IMR-90 (cell line): ENCODE data around the gene SNAPIN. TPM values are rescaled to one million over a fixed set of nuclear protein-coding genes. Genes with fewer than 3 reads are reported as not detected.

Experiments used
- ATAC-seq: fragments of 200-7000 bp; cut with Tn5 transposase; 2 replicates; pipeline ENCODE4 v1.9.1; 2020; ENCODE audit warnings: low read depth, mild to moderate bottlenecking, moderate library complexity
- BruUV-seq: library from RNA; stranded (reverse); fragments of 400-500 nt; replicated peaks from 2 replicates; lab custom pipeline; 2021; lab: Mats Ljungman, UMichigan
- CTCF ChIA-PET: fragments of 300-600 bp; formaldehyde crosslinking; extraction: SDS; loops from one replicate; lab custom pipeline; 2021; ENCODE audit warnings: antibody characterized with exemption; lab: Yijun Ruan, JAX
- POLR2A ChIA-PET: fragments of 300-600 bp; sonication (Branson Sonifier 250); formaldehyde crosslinking; loops from one replicate; lab custom pipeline; 2022; ENCODE audit warnings: antibody characterized with exemption; ENCODE audit not compliant: unreplicated experiment; lab: Charles Lee
- DNase-seq: peaks from one replicate; pipeline ENCODE4 v3.0.0; 2013
- H2AFZ ChIP-seq: replicated peaks from 2 replicates; pipeline ENCODE3; 2013; ENCODE audit warnings: low read length, mild to moderate bottlenecking; ENCODE audit not compliant: poor library complexity
- H2AK5ac ChIP-seq: 2 replicates; pipeline ENCODE4 v1.6.1; 2013; ENCODE audit warnings: low read depth, low read length, inconsistent platforms
- H2AK9ac ChIP-seq: replicated peaks from 2 replicates; pipeline ENCODE3; 2013; ENCODE audit warnings: mild to moderate bottlenecking, low read depth, low read length, moderate library complexity; ENCODE audit not compliant: poor library complexity
- H2BK120ac ChIP-seq: 2 replicates; pipeline ENCODE4 v1.6.1; 2013; ENCODE audit warnings: low read depth, low read length, inconsistent platforms
- H2BK15ac ChIP-seq: 3 replicates; pipeline ENCODE4 v1.6.1; 2013; ENCODE audit warnings: low read depth, low read length, inconsistent platforms
- H2BK20ac ChIP-seq: 2 replicates; pipeline ENCODE4 v1.6.1; 2013; ENCODE audit warnings: low read depth, mild to moderate bottlenecking, inconsistent platforms, low read length, moderate library complexity
- H2BK5ac ChIP-seq: 2 replicates; pipeline ENCODE4 v1.6.1; 2013; ENCODE audit warnings: mild to moderate bottlenecking, low read depth, low read length, inconsistent platforms; ENCODE audit not compliant: poor library complexity, severe bottlenecking
- H3K14ac ChIP-seq: replicated peaks from 2 replicates; pipeline ENCODE4 v1.6.1; 2013; ENCODE audit warnings: low read depth, low read length, inconsistent platforms
- H3K18ac ChIP-seq: 2 replicates; pipeline ENCODE4 v1.6.1; 2013; ENCODE audit warnings: low read depth, low read length, control low read depth
- H3K23ac ChIP-seq: 2 replicates; pipeline ENCODE4 v1.6.1; 2013; ENCODE audit warnings: low read depth, low read length, inconsistent platforms
- H3K27ac ChIP-seq: 2 replicates; pipeline ENCODE4 v1.5.1; 2013; ENCODE audit warnings: mild to moderate bottlenecking, control low read depth, low read length; ENCODE audit not compliant: insufficient read depth
- H3K27me3 ChIP-seq: 2 replicates; pipeline ENCODE4 v1.6.1; 2013; ENCODE audit warnings: low read length; ENCODE audit not compliant: control insufficient read depth, insufficient read depth
- H3K36me3 ChIP-seq: 2 replicates; pipeline ENCODE4 v1.6.1; 2013; ENCODE audit warnings: low read length, mixed read lengths; ENCODE audit not compliant: control insufficient read depth, insufficient read depth
- H3K4ac ChIP-seq: 2 replicates; pipeline ENCODE4 v1.6.1; 2013; ENCODE audit warnings: low read depth, low read length, inconsistent platforms
- H3K4me1 ChIP-seq: 2 replicates; pipeline ENCODE4 v1.6.1; 2013; ENCODE audit warnings: low read length, mixed read lengths; ENCODE audit not compliant: control insufficient read depth, insufficient read depth
- H3K4me2 ChIP-seq: 2 replicates; pipeline ENCODE4 v1.6.1; 2013; ENCODE audit warnings: low read depth, mild to moderate bottlenecking, control low read depth, low read length, moderate library complexity
- H3K4me3 ChIP-seq: 2 replicates; pipeline ENCODE4 v1.5.1; 2013; ENCODE audit warnings: low read depth, mild to moderate bottlenecking, control low read depth, low read length, moderate library complexity; ENCODE audit not compliant: insufficient read depth
- H3K56ac ChIP-seq: 2 replicates; pipeline ENCODE4 v1.6.1; 2013; ENCODE audit warnings: low read length, inconsistent platforms; ENCODE audit not compliant: insufficient read depth; ENCODE audit errors: extremely low read depth
- H3K79me1 ChIP-seq, 2 experiments: 2 replicates each; pipeline ENCODE4 v1.6.1; 2013; ENCODE audit warnings: low read length in 2 of 2, inconsistent platforms in 1 of 2, low read depth in 1 of 2
- H3K9ac ChIP-seq: 2 replicates; pipeline ENCODE4 v1.6.1; 2013; ENCODE audit warnings: low read depth, low read length, control low read depth
- H3K9me1 ChIP-seq: 2 replicates; pipeline ENCODE4 v1.6.1; 2013; ENCODE audit warnings: low read length, inconsistent platforms; ENCODE audit not compliant: insufficient read depth
- H3K9me3 ChIP-seq: 2 replicates; pipeline ENCODE4 v1.6.1; 2013; ENCODE audit warnings: low read length; ENCODE audit not compliant: control insufficient read depth, insufficient read depth
- H4K20me1 ChIP-seq: 2 replicates; pipeline ENCODE4 v1.6.1; 2013; ENCODE audit warnings: low read length, inconsistent platforms; ENCODE audit not compliant: insufficient read depth
- H4K5ac ChIP-seq: 2 replicates; pipeline ENCODE4 v1.6.1; 2013; ENCODE audit warnings: mild to moderate bottlenecking, low read depth, low read length, control low read depth
- H4K8ac ChIP-seq, 2 experiments: 2 replicates each; pipeline ENCODE4 v1.6.1; 2013; ENCODE audit warnings: low read depth in 2 of 2, low read length in 2 of 2, control low read depth in 1 of 2, inconsistent platforms in 1 of 2
- H4K91ac ChIP-seq: 2 replicates; pipeline ENCODE4 v1.6.1; 2013; ENCODE audit warnings: low read depth, low read length, inconsistent platforms; ENCODE audit not compliant: insufficient read depth
- BHLHE40 ChIP-seq: fragments of 150-350 bp; IDR thresholded peaks from 2 replicates; pipeline ENCODE4 v1.6.1; 2016; ENCODE audit warnings: mild to moderate bottlenecking, low read depth, low read length
- CEBPB ChIP-seq: IDR thresholded peaks from 2 replicates; pipeline ENCODE4 v1.6.1; 2012; ENCODE audit warnings: low read depth, low read length, improper control_type of control experiment
- CHD1 ChIP-seq: IDR thresholded peaks from 2 replicates; pipeline ENCODE4 v1.6.1; 2012; ENCODE audit warnings: low read depth, low read length, improper control_type of control experiment
- FOS ChIP-seq: fragments of 150-350 bp; IDR thresholded peaks from 2 replicates; pipeline ENCODE4 v1.6.1; 2016; ENCODE audit warnings: low read depth, low read length
- MAFK ChIP-seq: IDR thresholded peaks from 2 replicates; pipeline ENCODE4 v1.6.1; 2012; ENCODE audit warnings: low read depth, low read length, improper control_type of control experiment
- MAZ ChIP-seq: IDR thresholded peaks from 2 replicates; pipeline ENCODE4 v1.6.1; 2012; ENCODE audit warnings: low read depth, mild to moderate bottlenecking, low read length, improper control_type of control experiment, moderate library complexity, borderline replicate concordance
- MXI1 ChIP-seq: IDR thresholded peaks from 2 replicates; pipeline ENCODE4 v1.6.1; 2012; ENCODE audit warnings: low read depth, mild to moderate bottlenecking, low read length, moderate library complexity, borderline replicate concordance
- NFE2L2 ChIP-seq: fragments of 150-350 bp; IDR thresholded peaks from 2 replicates; pipeline ENCODE4 v1.6.1; 2016; ENCODE audit warnings: low read depth, mild to moderate bottlenecking, low read length
- POLR2A ChIP-seq: IDR thresholded peaks from 2 replicates; pipeline ENCODE4 v1.6.1; 2012; ENCODE audit warnings: mild to moderate bottlenecking, low read depth, low read length
- RAD21 ChIP-seq: IDR thresholded peaks from 2 replicates; pipeline ENCODE4 v1.6.1; 2012; ENCODE audit warnings: low read length, improper control_type of control experiment
- RCOR1 ChIP-seq: IDR thresholded peaks from 2 replicates; pipeline ENCODE4 v1.6.1; 2012; ENCODE audit warnings: mild to moderate bottlenecking, low read length, improper control_type of control experiment; ENCODE audit not compliant: insufficient replicate concordance
- RFX5 ChIP-seq: IDR thresholded peaks from 2 replicates; pipeline ENCODE4 v1.8.0; 2012; ENCODE audit warnings: low read depth, mild to moderate bottlenecking, low read length, moderate library complexity
- SMC3 ChIP-seq: fragments of 150-350 bp; IDR thresholded peaks from 2 replicates; pipeline ENCODE4 v1.6.1; 2016; ENCODE audit warnings: low read depth, mild to moderate bottlenecking, antibody characterized with exemption, low read length, moderate library complexity
- WGBS, 2 experiments: methylation state at CpG; one replicate each; pipeline versions ENCODE4 v1.1.5 to v1.1.7; 2013; ENCODE audit warnings: missing lambda C conversion rate in 2 of 2; ENCODE audit not compliant: insufficient read length in 1 of 2; ENCODE audit errors: extremely low coverage in 2 of 2; 5-methylcytosine and 5-hydroxymethylcytosine counted together
- dilution Hi-C: fragments of 300-500 bp; cut with HindIII; formaldehyde crosslinking; loops from one replicate; pipeline ENCODE4 v1.14.3; 2018; ENCODE audit warnings: low sequenced_read_pairs; ENCODE audit not compliant: unreplicated experiment
- in situ Hi-C: fragments of 300-500 bp; cut with MboI; formaldehyde crosslinking; loops from 3 replicates; pipeline ENCODE4 v1.14.3; 2019; ENCODE audit warnings: low sequenced_read_pairs, inconsistent platforms, mixed read lengths
- intact Hi-C: fragments of 100-400 bp; cut with micrococcal nuclease; formaldehyde crosslinking; loops from 2 replicates; pipeline ENCODE4 v1.10.0; 2022
- polyA plus RNA-seq, 3 experiments: library from polyadenylated mRNA; depleted of rRNA; stranded (reverse); fragments of >200 nt; gene quantifications; 2 replicates each; pipeline ENCODE4 v1.2.3, GENCODE V29; 2012; ENCODE audit warnings: low replicate concordance in 1 of 3
- total RNA-seq: library from RNA; depleted of rRNA; stranded (reverse); fragments of >200 nt; gene quantifications from 2 replicates; pipeline ENCODE4 v1.2.3, GENCODE V29; 2012
- TF ChIP-seq, protein P1 (sequence below): fragments of 150-350 bp; IDR thresholded peaks from 2 replicates; pipeline ENCODE4 v1.6.1; 2017; ENCODE audit warnings: mild to moderate bottlenecking, antibody characterized with exemption, low read length, low read depth
- TF ChIP-seq, protein P2 (sequence below): fragments of 150-350 bp; IDR thresholded peaks from 2 replicates; pipeline ENCODE4 v1.6.1; 2016; ENCODE audit warnings: low read depth, mild to moderate bottlenecking, low read length, moderate library complexity, borderline replicate concordance
- TF ChIP-seq, protein P3 (sequence below): conservative IDR thresholded peaks from 2 replicates; pipeline ENCODE4 v1.5.1; 2012; ENCODE audit warnings: mild to moderate bottlenecking, low read depth, low read length, improper control_type of control experiment

SNAPIN gene
- total and polyA plus RNA-seq, 2 of the 4 experiments (the other 2 are of a cell fraction): 37.4 to 40.9 TPM

GRCh38 chr1:153662269-153662668, 3.8 kb downstream of the SNAPIN start:
- Histone ChIP-seq H2BK20ac (no peak overlapping the region), H4K20me1 (no peaks in the 10 kb centered on the region), H3K4ac (no peak overlapping the region), H3K9ac (no peak overlapping the region), H4K91ac (no peak overlapping the region), H3K4me3 (no peak overlapping the region), H3K4me1 (peaks cover 3% of the 10 kb centered on the region), H2AK9ac (no peak overlapping the region), H2AK5ac (no peak overlapping the region), H3K36me3 (peaks cover 58% of the 10 kb centered on the region), H3K56ac (no peak overlapping the region), H3K18ac (no peak overlapping the region), H3K27me3 (no peaks in the 10 kb centered on the region), H3K4me2 (no peak overlapping the region), H3K79me1 (peaks cover 14 to 31% of the 10 kb centered on the region in 2 experiments; a peak in 3 of 4 replicates), H3K9me1 (no peaks in the 10 kb centered on the region; the same call in 1 of the 2 replicates), H3K14ac (no peak overlapping the region), H2BK15ac (no peak overlapping the region), H2AFZ (no peak overlapping the region), H2BK5ac (no peak overlapping the region), H4K5ac (no peak overlapping the region), H3K27ac (no peak overlapping the region), H3K9me3 (no peaks in the 10 kb centered on the region), H3K23ac (no peak overlapping the region), H2BK120ac (no peak overlapping the region), H4K8ac (no peak overlapping the region)
- POLR2A ChIA-PET: no interaction called here
- in situ Hi-C loops: no loop called here
- CTCF ChIA-PET: no interaction called here
- ATAC-seq: no peak
- TSS peak; percentile 88 for BruUV-seq
- dilution Hi-C loops: no loop called here
- no peak for DNase-seq
- no peak for TF ChIP-seq POLR2A
- no peak for TF ChIP-seq CHD1
- no peak for TF ChIP-seq MAFK
- TF ChIP-seq MXI1: no peak
- no peak for TF ChIP-seq RFX5
- TF ChIP-seq BHLHE40: no peak
- TF ChIP-seq FOS: no peak
- TF ChIP-seq, protein P1, sequence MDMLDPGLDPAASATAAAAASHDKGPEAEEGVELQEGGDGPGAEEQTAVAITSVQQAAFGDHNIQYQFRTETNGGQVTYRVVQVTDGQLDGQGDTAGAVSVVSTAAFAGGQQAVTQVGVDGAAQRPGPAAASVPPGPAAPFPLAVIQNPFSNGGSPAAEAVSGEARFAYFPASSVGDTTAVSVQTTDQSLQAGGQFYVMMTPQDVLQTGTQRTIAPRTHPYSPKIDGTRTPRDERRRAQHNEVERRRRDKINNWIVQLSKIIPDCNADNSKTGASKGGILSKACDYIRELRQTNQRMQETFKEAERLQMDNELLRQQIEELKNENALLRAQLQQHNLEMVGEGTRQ: no peak
- no peak for TF ChIP-seq RAD21
- TF ChIP-seq NFE2L2: no peak
- TF ChIP-seq, protein P2, sequence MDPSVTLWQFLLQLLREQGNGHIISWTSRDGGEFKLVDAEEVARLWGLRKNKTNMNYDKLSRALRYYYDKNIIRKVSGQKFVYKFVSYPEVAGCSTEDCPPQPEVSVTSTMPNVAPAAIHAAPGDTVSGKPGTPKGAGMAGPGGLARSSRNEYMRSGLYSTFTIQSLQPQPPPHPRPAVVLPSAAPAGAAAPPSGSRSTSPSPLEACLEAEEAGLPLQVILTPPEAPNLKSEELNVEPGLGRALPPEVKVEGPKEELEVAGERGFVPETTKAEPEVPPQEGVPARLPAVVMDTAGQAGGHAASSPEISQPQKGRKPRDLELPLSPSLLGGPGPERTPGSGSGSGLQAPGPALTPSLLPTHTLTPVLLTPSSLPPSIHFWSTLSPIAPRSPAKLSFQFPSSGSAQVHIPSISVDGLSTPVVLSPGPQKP: no peak
- no peak for TF ChIP-seq CEBPB
- TF ChIP-seq, protein P3, sequence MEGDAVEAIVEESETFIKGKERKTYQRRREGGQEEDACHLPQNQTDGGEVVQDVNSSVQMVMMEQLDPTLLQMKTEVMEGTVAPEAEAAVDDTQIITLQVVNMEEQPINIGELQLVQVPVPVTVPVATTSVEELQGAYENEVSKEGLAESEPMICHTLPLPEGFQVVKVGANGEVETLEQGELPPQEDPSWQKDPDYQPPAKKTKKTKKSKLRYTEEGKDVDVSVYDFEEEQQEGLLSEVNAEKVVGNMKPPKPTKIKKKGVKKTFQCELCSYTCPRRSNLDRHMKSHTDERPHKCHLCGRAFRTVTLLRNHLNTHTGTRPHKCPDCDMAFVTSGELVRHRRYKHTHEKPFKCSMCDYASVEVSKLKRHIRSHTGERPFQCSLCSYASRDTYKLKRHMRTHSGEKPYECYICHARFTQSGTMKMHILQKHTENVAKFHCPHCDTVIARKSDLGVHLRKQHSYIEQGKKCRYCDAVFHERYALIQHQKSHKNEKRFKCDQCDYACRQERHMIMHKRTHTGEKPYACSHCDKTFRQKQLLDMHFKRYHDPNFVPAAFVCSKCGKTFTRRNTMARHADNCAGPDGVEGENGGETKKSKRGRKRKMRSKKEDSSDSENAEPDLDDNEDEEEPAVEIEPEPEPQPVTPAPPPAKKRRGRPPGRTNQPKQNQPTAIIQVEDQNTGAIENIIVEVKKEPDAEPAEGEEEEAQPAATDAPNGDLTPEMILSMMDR: no peak
- no peak for TF ChIP-seq SMC3
- TF ChIP-seq RCOR1: no peak
- no peak for TF ChIP-seq MAZ
- intact Hi-C loops: no loop called here
- WGBS, 2 experiments: no CpG with 5 or more reads among the region's 2 CpGs
